ENCODE data around the gene KIAA0930.

Gene KIAA0930

DNA sequence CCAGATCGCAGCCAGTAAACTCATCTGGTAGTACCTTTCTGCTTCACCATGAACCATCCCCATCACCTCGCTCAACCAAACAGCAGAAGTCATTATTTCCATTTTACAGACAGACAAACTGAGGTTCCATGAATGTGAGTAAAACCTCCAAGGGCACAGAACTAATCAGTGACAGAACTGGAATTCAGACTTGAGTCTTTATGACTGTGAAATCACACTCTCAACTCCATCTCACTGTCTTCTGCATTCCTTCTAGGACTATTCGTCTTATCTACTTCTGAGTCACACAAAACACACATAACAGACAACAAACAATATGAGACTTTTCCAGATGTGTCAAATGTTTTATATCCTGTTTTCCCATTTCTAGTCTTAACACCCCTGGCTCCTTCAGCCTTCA, 86.3 kb downstream of the KIAA0930 start:
- TF ChIP-seq, protein P1, sequence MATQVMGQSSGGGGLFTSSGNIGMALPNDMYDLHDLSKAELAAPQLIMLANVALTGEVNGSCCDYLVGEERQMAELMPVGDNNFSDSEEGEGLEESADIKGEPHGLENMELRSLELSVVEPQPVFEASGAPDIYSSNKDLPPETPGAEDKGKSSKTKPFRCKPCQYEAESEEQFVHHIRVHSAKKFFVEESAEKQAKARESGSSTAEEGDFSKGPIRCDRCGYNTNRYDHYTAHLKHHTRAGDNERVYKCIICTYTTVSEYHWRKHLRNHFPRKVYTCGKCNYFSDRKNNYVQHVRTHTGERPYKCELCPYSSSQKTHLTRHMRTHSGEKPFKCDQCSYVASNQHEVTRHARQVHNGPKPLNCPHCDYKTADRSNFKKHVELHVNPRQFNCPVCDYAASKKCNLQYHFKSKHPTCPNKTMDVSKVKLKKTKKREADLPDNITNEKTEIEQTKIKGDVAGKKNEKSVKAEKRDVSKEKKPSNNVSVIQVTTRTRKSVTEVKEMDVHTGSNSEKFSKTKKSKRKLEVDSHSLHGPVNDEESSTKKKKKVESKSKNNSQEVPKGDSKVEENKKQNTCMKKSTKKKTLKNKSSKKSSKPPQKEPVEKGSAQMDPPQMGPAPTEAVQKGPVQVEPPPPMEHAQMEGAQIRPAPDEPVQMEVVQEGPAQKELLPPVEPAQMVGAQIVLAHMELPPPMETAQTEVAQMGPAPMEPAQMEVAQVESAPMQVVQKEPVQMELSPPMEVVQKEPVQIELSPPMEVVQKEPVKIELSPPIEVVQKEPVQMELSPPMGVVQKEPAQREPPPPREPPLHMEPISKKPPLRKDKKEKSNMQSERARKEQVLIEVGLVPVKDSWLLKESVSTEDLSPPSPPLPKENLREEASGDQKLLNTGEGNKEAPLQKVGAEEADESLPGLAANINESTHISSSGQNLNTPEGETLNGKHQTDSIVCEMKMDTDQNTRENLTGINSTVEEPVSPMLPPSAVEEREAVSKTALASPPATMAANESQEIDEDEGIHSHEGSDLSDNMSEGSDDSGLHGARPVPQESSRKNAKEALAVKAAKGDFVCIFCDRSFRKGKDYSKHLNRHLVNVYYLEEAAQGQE (IDR thresholded peaks at IDR 0.05; ENCODE audit: low read depth): no peak
- TF ChIP-seq FOXM1 (IDR thresholded peaks at IDR 0.05; ENCODE audit: borderline replicate concordance, low read depth) (no peak), YY1 (IDR thresholded peaks at IDR 0.05; ENCODE audit: low read depth) (no peak), TAF1 (IDR thresholded peaks at IDR 0.05; ENCODE audit: low read depth) (no peak), ZBTB7A (IDR thresholded peaks at IDR 0.05; ENCODE audit: low read depth) (no peak), NFIC (IDR thresholded peaks at IDR 0.05) (no peak), RAD21 (IDR thresholded peaks at IDR 0.05; ENCODE audit: low read depth) (no peak), CREB1 (IDR thresholded peaks at IDR 0.05; ENCODE audit: low read depth) (no peak), EGR1 (IDR thresholded peaks at IDR 0.05) (no peak), TCF12 (IDR thresholded peaks at IDR 0.05; ENCODE audit: low read depth) (no peak), TEAD4 (IDR thresholded peaks at IDR 0.05) (no peak), CEBPB (IDR thresholded peaks at IDR 0.05) (no peak)
- TF ChIP-seq, protein P2, sequence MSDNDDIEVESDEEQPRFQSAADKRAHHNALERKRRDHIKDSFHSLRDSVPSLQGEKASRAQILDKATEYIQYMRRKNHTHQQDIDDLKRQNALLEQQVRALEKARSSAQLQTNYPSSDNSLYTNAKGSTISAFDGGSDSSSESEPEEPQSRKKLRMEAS (IDR thresholded peaks at IDR 0.05): no peak
- TF ChIP-seq, protein P3, sequence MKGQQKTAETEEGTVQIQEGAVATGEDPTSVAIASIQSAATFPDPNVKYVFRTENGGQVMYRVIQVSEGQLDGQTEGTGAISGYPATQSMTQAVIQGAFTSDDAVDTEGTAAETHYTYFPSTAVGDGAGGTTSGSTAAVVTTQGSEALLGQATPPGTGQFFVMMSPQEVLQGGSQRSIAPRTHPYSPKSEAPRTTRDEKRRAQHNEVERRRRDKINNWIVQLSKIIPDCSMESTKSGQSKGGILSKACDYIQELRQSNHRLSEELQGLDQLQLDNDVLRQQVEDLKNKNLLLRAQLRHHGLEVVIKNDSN (IDR thresholded peaks at IDR 0.05): no peak

DNA sequence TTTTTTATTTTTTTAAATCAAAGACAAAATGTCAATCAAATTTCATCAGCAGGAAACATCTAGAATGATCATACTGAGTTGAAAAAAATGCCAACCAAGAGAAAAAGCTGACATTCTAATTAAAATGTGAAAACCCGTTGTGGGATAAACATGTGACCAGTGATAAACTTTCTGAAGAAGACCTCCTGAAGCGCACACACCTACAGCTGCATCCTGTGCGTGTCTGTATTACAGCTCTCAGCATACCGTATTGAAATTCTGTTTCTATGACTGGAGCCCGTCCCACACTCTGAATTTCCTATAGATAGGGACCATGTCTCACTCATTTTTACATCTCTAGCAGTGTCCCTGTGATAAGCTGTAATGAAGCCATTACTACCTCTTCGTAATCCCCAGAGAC, 89.2 kb downstream of the KIAA0930 start:
- TF ChIP-seq, protein P2 (IDR thresholded peaks at IDR 0.05): no peak
- TF ChIP-seq EP300 (IDR thresholded peaks at IDR 0.05; ENCODE audit: borderline replicate concordance) (no peak), NFIC (IDR thresholded peaks at IDR 0.05) (no peak), TEAD4 (IDR thresholded peaks at IDR 0.05) (no peak), CREB1 (IDR thresholded peaks at IDR 0.05; ENCODE audit: low read depth) (no peak), CEBPB (IDR thresholded peaks at IDR 0.05) (no peak), EGR1 (IDR thresholded peaks at IDR 0.05) (no peak), YY1 (IDR thresholded peaks at IDR 0.05; ENCODE audit: low read depth) (no peak), TCF12 (IDR thresholded peaks at IDR 0.05; ENCODE audit: low read depth) (no peak)
- TF ChIP-seq, protein P3 (IDR thresholded peaks at IDR 0.05): no peak
- TF ChIP-seq, protein P1 (IDR thresholded peaks at IDR 0.05; ENCODE audit: low read depth): no peak

- TF ChIP-seq ZBTB7A (IDR thresholded peaks at IDR 0.05; ENCODE audit: low read depth) (no peak), NFIC (IDR thresholded peaks at IDR 0.05) (no peak), RAD21 (IDR thresholded peaks at IDR 0.05; ENCODE audit: low read depth) (no peak), TCF12 (IDR thresholded peaks at IDR 0.05; ENCODE audit: low read depth) (no peak), CEBPB (IDR thresholded peaks at IDR 0.05) (no peak), TAF1 (IDR thresholded peaks at IDR 0.05; ENCODE audit: low read depth) (no peak), CREB1 (IDR thresholded peaks at IDR 0.05; ENCODE audit: low read depth) (no peak), TEAD4 (IDR thresholded peaks at IDR 0.05) (no peak), EP300 (IDR thresholded peaks at IDR 0.05; ENCODE audit: borderline replicate concordance) (no peak), YY1 (IDR thresholded peaks at IDR 0.05; ENCODE audit: low read depth) (no peak), FOXM1 (IDR thresholded peaks at IDR 0.05; ENCODE audit: borderline replicate concordance, low read depth) (no peak), EGR1 (IDR thresholded peaks at IDR 0.05) (no peak)
- TF ChIP-seq, protein P1 (IDR thresholded peaks at IDR 0.05; ENCODE audit: low read depth): no peak
- TF ChIP-seq, protein P3 (IDR thresholded peaks at IDR 0.05): no peak
- TF ChIP-seq, protein P2 (IDR thresholded peaks at IDR 0.05): no peak
Measured at GRCh38 chr22:45150139-45150538, 90.6 kb downstream of the KIAA0930 start.

DNA sequence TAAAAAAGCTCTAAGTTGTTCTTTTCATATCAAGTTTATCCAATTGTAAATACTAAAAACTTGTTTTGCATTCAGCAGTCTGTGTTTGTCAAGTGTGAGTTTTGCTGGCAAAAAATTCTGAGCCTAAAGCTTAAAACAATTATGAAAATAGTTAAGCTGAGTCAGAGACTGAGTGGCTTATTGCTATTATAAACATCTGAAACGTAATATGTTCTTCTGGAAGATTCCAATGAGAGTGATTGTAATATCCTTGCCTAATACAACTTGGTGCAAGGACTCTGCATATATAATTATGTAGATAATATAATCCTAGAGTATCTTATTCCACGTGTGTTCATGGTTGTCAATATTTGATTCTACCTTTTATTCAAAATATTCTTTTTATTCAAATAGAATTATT, 91.0 kb downstream of the KIAA0930 start:
- TF ChIP-seq CEBPB (IDR thresholded peaks at IDR 0.05) (no peak), ZBTB7A (IDR thresholded peaks at IDR 0.05; ENCODE audit: low read depth) (no peak), EGR1 (IDR thresholded peaks at IDR 0.05) (no peak), RAD21 (IDR thresholded peaks at IDR 0.05; ENCODE audit: low read depth) (no peak), TEAD4 (IDR thresholded peaks at IDR 0.05) (no peak), NFIC (IDR thresholded peaks at IDR 0.05) (no peak), FOXM1 (IDR thresholded peaks at IDR 0.05; ENCODE audit: borderline replicate concordance, low read depth) (no peak), EP300 (IDR thresholded peaks at IDR 0.05; ENCODE audit: borderline replicate concordance) (no peak), TAF1 (IDR thresholded peaks at IDR 0.05; ENCODE audit: low read depth) (no peak), CREB1 (IDR thresholded peaks at IDR 0.05; ENCODE audit: low read depth) (no peak), YY1 (IDR thresholded peaks at IDR 0.05; ENCODE audit: low read depth) (no peak), TCF12 (IDR thresholded peaks at IDR 0.05; ENCODE audit: low read depth) (no peak)
- TF ChIP-seq, protein P2 (IDR thresholded peaks at IDR 0.05): no peak
- TF ChIP-seq, protein P3 (IDR thresholded peaks at IDR 0.05): no peak
- TF ChIP-seq, protein P1 (IDR thresholded peaks at IDR 0.05; ENCODE audit: low read depth): no peak
